Endothelial cell of umbilical vein (primary cell): ENCODE data around the gene TRIM58. TPM values are rescaled to one million over a fixed set of nuclear protein-coding genes. Genes with fewer than 3 reads are reported as not detected.

ENCODE experiments used
- BruUV-seq: library from RNA; stranded (reverse); fragments of 400-500 nt; replicated peaks from 2 replicates; lab custom pipeline; 2021; lab: Mats Ljungman, UMichigan
- CTCF ChIA-PET: fragments of 300-600, 350-600 bp; sonication (Branson Sonifier 250); formaldehyde crosslinking; loops from one replicate; lab custom pipeline; 2021; ENCODE audit warnings: antibody characterized with exemption, inconsistent platforms; lab: Charles Lee
- POLR2A ChIA-PET: fragments of 300-600, 350-600 bp; sonication (Branson Sonifier 250); formaldehyde crosslinking; loops from one replicate; lab custom pipeline; 2021; ENCODE audit warnings: antibody characterized with exemption, inconsistent platforms; lab: Charles Lee
- DNase-seq: peaks from one replicate; pipeline ENCODE4 v3.0.0-alpha.2; 2011; ENCODE audit warnings: low read depth, low spot score
- FAIRE-seq: peaks from 2 replicates; lab custom pipeline; 2011; peaks lifted over from hg19 to GRCh38; lab: Jason Lieb, UNC
- H2AFZ ChIP-seq: 2 replicates; pipeline ENCODE4 v1.6.0; 2012; ENCODE audit warnings: low read depth, low read length, control low read depth, inconsistent platforms
- H3K27ac ChIP-seq: 2 replicates; pipeline ENCODE4 v1.5.1; 2011; ENCODE audit warnings: low read depth, mild to moderate bottlenecking, control low read depth, low read length, moderate library complexity; ENCODE audit not compliant: insufficient read depth
- H3K27me3 ChIP-seq, 2 experiments: 2 replicates each; pipeline versions ENCODE4 v1.6.0 to v1.6.1; 2011; ENCODE audit warnings: low read length in 2 of 2, mixed read lengths in 1 of 2; ENCODE audit not compliant: control insufficient read depth in 2 of 2, insufficient read depth in 2 of 2
- H3K36me3 ChIP-seq, 2 experiments: 2 replicates in 1 of 2; 3 replicates in 1 of 2; pipeline ENCODE4 v1.5.1; 2011; ENCODE audit warnings: low read length in 2 of 2, mild to moderate bottlenecking in 1 of 2, moderate library complexity in 1 of 2; ENCODE audit not compliant: control insufficient read depth in 2 of 2, insufficient read depth in 2 of 2; ENCODE audit errors: extremely low read depth in 1 of 2
- H3K4me1 ChIP-seq: 3 replicates; pipeline ENCODE4 v1.5.1; 2011; ENCODE audit warnings: mild to moderate bottlenecking, low read length; ENCODE audit not compliant: control insufficient read depth, insufficient read depth; ENCODE audit errors: extremely low read depth
- H3K4me2 ChIP-seq: 2 replicates; pipeline ENCODE4 v1.6.1; 2011; ENCODE audit warnings: low read length, control low read depth, mixed read lengths; ENCODE audit not compliant: insufficient read depth
- H3K4me3 ChIP-seq, 3 experiments: fragments of 200-600 bp in 1 of 3; sonication (generic), shearing (Covaris generic) in 1 of 3; replicated peaks in 1 of 3; 2 replicates each; pipeline ENCODE4 v1.5.1; 2011 to 2016; ENCODE audit warnings: control low read depth in 3 of 3, low read length in 3 of 3, mild to moderate bottlenecking in 2 of 3, inconsistent platforms in 1 of 3, low read depth in 1 of 3, moderate library complexity in 1 of 3; ENCODE audit not compliant: insufficient read depth in 1 of 3
- H3K79me2 ChIP-seq: 2 replicates; pipeline ENCODE4 v1.6.0; 2012; ENCODE audit warnings: low read length, inconsistent platforms; ENCODE audit not compliant: control insufficient read depth, insufficient read depth
- H3K9ac ChIP-seq: replicated peaks from 2 replicates; pipeline ENCODE3; 2011; ENCODE audit warnings: low read length, control low read depth; ENCODE audit not compliant: insufficient read depth; ENCODE audit errors: extremely low read depth
- H3K9me1 ChIP-seq: replicated peaks from 3 replicates; pipeline ENCODE4 v1.6.0; 2011; ENCODE audit warnings: mild to moderate bottlenecking, low read length; ENCODE audit not compliant: control insufficient read depth, insufficient read depth; ENCODE audit errors: extremely low read depth
- H3K9me3 ChIP-seq: replicated peaks from 2 replicates; pipeline ENCODE4 v1.5.1; 2012; ENCODE audit warnings: low read length, inconsistent platforms; ENCODE audit not compliant: control insufficient read depth, insufficient read depth
- H4K20me1 ChIP-seq: replicated peaks from 2 replicates; pipeline ENCODE3; 2011; ENCODE audit warnings: mild to moderate bottlenecking, low read length; ENCODE audit not compliant: control insufficient read depth, insufficient read depth; ENCODE audit errors: extremely low read depth
- EZH2 ChIP-seq: IDR thresholded peaks from 2 replicates; pipeline ENCODE4 v1.6.1; 2012; ENCODE audit warnings: borderline replicate concordance, low read depth, mild to moderate bottlenecking, moderate library complexity, low read length, inconsistent platforms; ENCODE audit not compliant: severe bottlenecking
- FOS ChIP-seq: IDR thresholded peaks from 2 replicates; pipeline ENCODE4 v1.6.1; 2011; ENCODE audit warnings: mild to moderate bottlenecking, low read length, moderate library complexity, borderline replicate concordance; ENCODE audit not compliant: insufficient read depth
- GATA2 ChIP-seq: IDR thresholded peaks from 2 replicates; pipeline ENCODE4 v1.7.0; 2011; ENCODE audit warnings: low read depth, mild to moderate bottlenecking, moderate library complexity, mixed read lengths, low read length; ENCODE audit not compliant: insufficient read length, insufficient read depth
- JUN ChIP-seq: IDR thresholded peaks from 2 replicates; pipeline ENCODE4 v1.6.1; 2011; ENCODE audit warnings: borderline replicate concordance, low read depth; ENCODE audit not compliant: insufficient read length, insufficient read depth
- MYC ChIP-seq: IDR thresholded peaks from one replicate; pipeline ENCODE4 v1.6.1; 2011; ENCODE audit warnings: mild to moderate bottlenecking, low read depth, low read length
- POLR2A ChIP-seq: IDR thresholded peaks from 2 replicates; pipeline ENCODE4 v1.6.1; 2012; ENCODE audit warnings: low read depth, mild to moderate bottlenecking, control low read depth, low read length
- POLR2AphosphoS5 ChIP-seq: IDR thresholded peaks from 2 replicates; pipeline ENCODE4 v1.6.1; 2012; ENCODE audit warnings: low read depth, mild to moderate bottlenecking, control low read depth, low read length, moderate library complexity; ENCODE audit not compliant: insufficient read depth
- dilution Hi-C: fragments of 300-500 bp; cut with MboI; formaldehyde crosslinking; loops from one replicate; pipeline ENCODE4 v1.15.0; 2019; ENCODE audit warnings: low sequenced_read_pairs; ENCODE audit not compliant: extremely low pct_ligation_motif_present
- intact Hi-C: fragments of 100-400 bp; cut with micrococcal nuclease; formaldehyde crosslinking; loops from one replicate; pipeline ENCODE4 v1.10.0; 2022
- polyA plus RNA-seq, 4 experiments: library from polyadenylated mRNA; depleted of rRNA in 3 of 4; stranded (reverse) in 3 of 4; unstranded in 1 of 4; fragments of >200 nt; gene quantifications; 2 replicates each; pipeline versions ENCODE4 v1.2.1 to v1.2.3, GENCODE V29; 2011 to 2012; ENCODE audit warnings: missing spikeins in 1 of 4
- total RNA-seq: library from RNA; stranded (reverse); gene quantifications from 2 replicates; pipeline ENCODE4 v1.2.3, GENCODE V29; 2021
- TF ChIP-seq, protein P1 (sequence below): IDR thresholded peaks from 2 replicates; pipeline ENCODE4 v1.6.1; 2011; ENCODE audit not compliant: insufficient read depth, insufficient read length
- TF ChIP-seq, protein P2 (sequence below), 2 donors: IDR thresholded peaks; 1 replicate in 1 of 2; 2 replicates in 1 of 2; pipeline ENCODE4 v1.5.1; 2011; ENCODE audit warnings: low read length in 2 of 2, mild to moderate bottlenecking in 2 of 2, moderate library complexity in 2 of 2, control low read depth in 1 of 2, inconsistent platforms in 1 of 2, low read depth in 1 of 2; ENCODE audit not compliant: insufficient read depth in 1 of 2; ENCODE audit errors: extremely low read depth in 1 of 2

TRIM58 gene
- total and polyA plus RNA-seq, 2 donors (not counting 3 experiments of a cell fraction or from before 2014, with no cell fraction given) = not detected

DNA sequence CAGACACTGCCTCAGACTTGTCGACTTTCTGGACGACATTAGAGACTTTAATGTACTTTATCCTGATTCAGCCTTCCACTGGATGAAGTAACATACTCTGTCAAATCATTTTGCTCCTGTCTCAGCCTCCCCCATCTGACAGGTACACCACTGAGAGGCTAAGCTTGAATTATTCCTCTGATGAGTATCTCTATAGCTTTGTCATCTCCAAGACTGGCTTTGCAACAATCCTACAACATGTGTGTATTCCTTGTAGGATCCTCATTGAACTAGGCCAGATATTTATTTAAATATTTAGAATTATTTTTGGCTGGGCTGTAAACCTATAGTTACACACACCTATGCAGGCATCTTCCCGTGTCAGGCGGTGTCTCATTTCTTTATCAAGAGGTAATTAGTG is 1.1 kb upstream of the TRIM58 start:
- FAIRE-seq = no peak
- no peak overlapping the region for H3K9ac ChIP-seq
- intact Hi-C loops = no loop called here

More for the DNA sequence above, 1.1 kb upstream of the TRIM58 start:
- ChIA-PET POLR2A (no interaction called here), CTCF (no interaction called here)
- TF ChIP-seq POLR2AphosphoS5 (no peak), JUN (no peak), EZH2 (no peak), GATA2 (no peak), FOS (no peak), POLR2A (no peak), MYC (no peak)
- TF ChIP-seq, protein P1, sequence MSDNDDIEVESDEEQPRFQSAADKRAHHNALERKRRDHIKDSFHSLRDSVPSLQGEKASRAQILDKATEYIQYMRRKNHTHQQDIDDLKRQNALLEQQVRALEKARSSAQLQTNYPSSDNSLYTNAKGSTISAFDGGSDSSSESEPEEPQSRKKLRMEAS = no peak
- TF ChIP-seq, protein P2, sequence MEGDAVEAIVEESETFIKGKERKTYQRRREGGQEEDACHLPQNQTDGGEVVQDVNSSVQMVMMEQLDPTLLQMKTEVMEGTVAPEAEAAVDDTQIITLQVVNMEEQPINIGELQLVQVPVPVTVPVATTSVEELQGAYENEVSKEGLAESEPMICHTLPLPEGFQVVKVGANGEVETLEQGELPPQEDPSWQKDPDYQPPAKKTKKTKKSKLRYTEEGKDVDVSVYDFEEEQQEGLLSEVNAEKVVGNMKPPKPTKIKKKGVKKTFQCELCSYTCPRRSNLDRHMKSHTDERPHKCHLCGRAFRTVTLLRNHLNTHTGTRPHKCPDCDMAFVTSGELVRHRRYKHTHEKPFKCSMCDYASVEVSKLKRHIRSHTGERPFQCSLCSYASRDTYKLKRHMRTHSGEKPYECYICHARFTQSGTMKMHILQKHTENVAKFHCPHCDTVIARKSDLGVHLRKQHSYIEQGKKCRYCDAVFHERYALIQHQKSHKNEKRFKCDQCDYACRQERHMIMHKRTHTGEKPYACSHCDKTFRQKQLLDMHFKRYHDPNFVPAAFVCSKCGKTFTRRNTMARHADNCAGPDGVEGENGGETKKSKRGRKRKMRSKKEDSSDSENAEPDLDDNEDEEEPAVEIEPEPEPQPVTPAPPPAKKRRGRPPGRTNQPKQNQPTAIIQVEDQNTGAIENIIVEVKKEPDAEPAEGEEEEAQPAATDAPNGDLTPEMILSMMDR (IDR thresholded peaks at IDR 0.05; ENCODE audit: extremely low read depth in 1 of 2, insufficient read depth in 1 of 2, low read depth in 1 of 2, low read length in 2 of 2) = no peak
- no peaks in the 10 kb centered on the region for H3K9me1 ChIP-seq
- no TSS peak for BruUV-seq
- no peak overlapping the region for H2AFZ ChIP-seq
- no peaks in the 10 kb centered on the region for H3K36me3 ChIP-seq
- DNase-seq = no peak
- no peaks in the 10 kb centered on the region for H3K4me1 ChIP-seq
- dilution Hi-C loops = no loop called here
- no peak overlapping the region for H3K4me2 ChIP-seq
- no peaks in the 10 kb centered on the region for H3K27me3 ChIP-seq
- no peak overlapping the region for H3K27ac ChIP-seq
- H3K4me3 ChIP-seq = no peak overlapping the region
- H3K9me3 ChIP-seq = peaks cover 2% of the 10 kb centered on the region
- H4K20me1 ChIP-seq = no peaks in the 10 kb centered on the region
- no peaks in the 10 kb centered on the region for H3K79me2 ChIP-seq
